Ovary (tissue), 3 donors: ENCODE results near the gene ADCY1.
"Not testable (repeated sequence)": the region's sequence is repeated elsewhere in the genome, so short reads cannot be mapped to it uniquely, and the experiment has no call there.

ENCODE experiments used
- EP300 ChIP-seq: sonication (generic); formaldehyde crosslinking; IDR thresholded peaks from one replicate; pipeline ENCODE4 v1.6.1; 2017; ENCODE audit warnings: antibody characterized with exemption
- POLR2A ChIP-seq: fragments of 450-650 bp; IDR thresholded peaks from one replicate; pipeline ENCODE4 v1.6.1; 2017; ENCODE audit warnings: antibody characterized with exemption, mild to moderate bottlenecking, moderate library complexity
- TF ChIP-seq, protein P1 (sequence below), 3 donors: fragments of 450-650 bp in 2 of 3; fragments of 200-600 bp in 1 of 3; IDR thresholded peaks; one replicate each; pipeline versions ENCODE4 v1.5.1 to v1.8.0; 2016 to 2022; ENCODE audit warnings: antibody characterized with exemption in 3 of 3, mild to moderate bottlenecking in 1 of 3
- donor health status: DM: no; HTN: no; CAD: no.

GRCh38 chr7:45548917-45549316 lies 25.3 kb upstream of the ADCY1 start:
- not testable (repeated sequence) for TF ChIP-seq POLR2A, EP300
- TF ChIP-seq, protein P1, sequence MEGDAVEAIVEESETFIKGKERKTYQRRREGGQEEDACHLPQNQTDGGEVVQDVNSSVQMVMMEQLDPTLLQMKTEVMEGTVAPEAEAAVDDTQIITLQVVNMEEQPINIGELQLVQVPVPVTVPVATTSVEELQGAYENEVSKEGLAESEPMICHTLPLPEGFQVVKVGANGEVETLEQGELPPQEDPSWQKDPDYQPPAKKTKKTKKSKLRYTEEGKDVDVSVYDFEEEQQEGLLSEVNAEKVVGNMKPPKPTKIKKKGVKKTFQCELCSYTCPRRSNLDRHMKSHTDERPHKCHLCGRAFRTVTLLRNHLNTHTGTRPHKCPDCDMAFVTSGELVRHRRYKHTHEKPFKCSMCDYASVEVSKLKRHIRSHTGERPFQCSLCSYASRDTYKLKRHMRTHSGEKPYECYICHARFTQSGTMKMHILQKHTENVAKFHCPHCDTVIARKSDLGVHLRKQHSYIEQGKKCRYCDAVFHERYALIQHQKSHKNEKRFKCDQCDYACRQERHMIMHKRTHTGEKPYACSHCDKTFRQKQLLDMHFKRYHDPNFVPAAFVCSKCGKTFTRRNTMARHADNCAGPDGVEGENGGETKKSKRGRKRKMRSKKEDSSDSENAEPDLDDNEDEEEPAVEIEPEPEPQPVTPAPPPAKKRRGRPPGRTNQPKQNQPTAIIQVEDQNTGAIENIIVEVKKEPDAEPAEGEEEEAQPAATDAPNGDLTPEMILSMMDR (IDR thresholded peaks at IDR 0.05), result not testable (repeated sequence)
